IMR-90 (cell line): ENCODE data around the gene IGLL5. TPM values are rescaled to one million over a fixed set of nuclear protein-coding genes. Genes with fewer than 3 reads are reported as not detected.
"Not testable (repeated sequence)": the region's sequence is repeated elsewhere in the genome, so short reads cannot be mapped to it uniquely, and the experiment has no call there.

Source experiments
- ATAC-seq: fragments of 200-7000 bp; cut with Tn5 transposase; 2 replicates; pipeline ENCODE4 v1.9.1; 2020; ENCODE audit warnings: low read depth, mild to moderate bottlenecking, moderate library complexity
- BruUV-seq: library from RNA; stranded (reverse); fragments of 400-500 nt; replicated peaks from 2 replicates; lab custom pipeline; 2021; lab: Mats Ljungman, UMichigan
- CTCF ChIA-PET: fragments of 300-600 bp; formaldehyde crosslinking; extraction: SDS; loops from one replicate; lab custom pipeline; 2021; ENCODE audit warnings: antibody characterized with exemption; lab: Yijun Ruan, JAX
- POLR2A ChIA-PET: fragments of 300-600 bp; sonication (Branson Sonifier 250); formaldehyde crosslinking; loops from one replicate; lab custom pipeline; 2022; ENCODE audit warnings: antibody characterized with exemption; ENCODE audit not compliant: unreplicated experiment; lab: Charles Lee
- DNase-seq: peaks from one replicate; pipeline ENCODE4 v3.0.0; 2013
- H2AFZ ChIP-seq: replicated peaks from 2 replicates; pipeline ENCODE3; 2013; ENCODE audit warnings: low read length, mild to moderate bottlenecking; ENCODE audit not compliant: poor library complexity
- H2AK5ac ChIP-seq: 2 replicates; pipeline ENCODE4 v1.6.1; 2013; ENCODE audit warnings: low read depth, low read length, inconsistent platforms
- H2AK9ac ChIP-seq: replicated peaks from 2 replicates; pipeline ENCODE3; 2013; ENCODE audit warnings: mild to moderate bottlenecking, low read depth, low read length, moderate library complexity; ENCODE audit not compliant: poor library complexity
- H2BK120ac ChIP-seq: 2 replicates; pipeline ENCODE4 v1.6.1; 2013; ENCODE audit warnings: low read depth, low read length, inconsistent platforms
- H2BK15ac ChIP-seq: 3 replicates; pipeline ENCODE4 v1.6.1; 2013; ENCODE audit warnings: low read depth, low read length, inconsistent platforms
- H2BK20ac ChIP-seq: 2 replicates; pipeline ENCODE4 v1.6.1; 2013; ENCODE audit warnings: low read depth, mild to moderate bottlenecking, inconsistent platforms, low read length, moderate library complexity
- H2BK5ac ChIP-seq: 2 replicates; pipeline ENCODE4 v1.6.1; 2013; ENCODE audit warnings: mild to moderate bottlenecking, low read depth, low read length, inconsistent platforms; ENCODE audit not compliant: poor library complexity, severe bottlenecking
- H3K14ac ChIP-seq: replicated peaks from 2 replicates; pipeline ENCODE4 v1.6.1; 2013; ENCODE audit warnings: low read depth, low read length, inconsistent platforms
- H3K18ac ChIP-seq: 2 replicates; pipeline ENCODE4 v1.6.1; 2013; ENCODE audit warnings: low read depth, low read length, control low read depth
- H3K23ac ChIP-seq: 2 replicates; pipeline ENCODE4 v1.6.1; 2013; ENCODE audit warnings: low read depth, low read length, inconsistent platforms
- H3K27ac ChIP-seq: 2 replicates; pipeline ENCODE4 v1.5.1; 2013; ENCODE audit warnings: mild to moderate bottlenecking, control low read depth, low read length; ENCODE audit not compliant: insufficient read depth
- H3K27me3 ChIP-seq: 2 replicates; pipeline ENCODE4 v1.6.1; 2013; ENCODE audit warnings: low read length; ENCODE audit not compliant: control insufficient read depth, insufficient read depth
- H3K36me3 ChIP-seq: 2 replicates; pipeline ENCODE4 v1.6.1; 2013; ENCODE audit warnings: low read length, mixed read lengths; ENCODE audit not compliant: control insufficient read depth, insufficient read depth
- H3K4ac ChIP-seq: 2 replicates; pipeline ENCODE4 v1.6.1; 2013; ENCODE audit warnings: low read depth, low read length, inconsistent platforms
- H3K4me1 ChIP-seq: 2 replicates; pipeline ENCODE4 v1.6.1; 2013; ENCODE audit warnings: low read length, mixed read lengths; ENCODE audit not compliant: control insufficient read depth, insufficient read depth
- H3K4me2 ChIP-seq: 2 replicates; pipeline ENCODE4 v1.6.1; 2013; ENCODE audit warnings: low read depth, mild to moderate bottlenecking, control low read depth, low read length, moderate library complexity
- H3K4me3 ChIP-seq: 2 replicates; pipeline ENCODE4 v1.5.1; 2013; ENCODE audit warnings: low read depth, mild to moderate bottlenecking, control low read depth, low read length, moderate library complexity; ENCODE audit not compliant: insufficient read depth
- H3K56ac ChIP-seq: 2 replicates; pipeline ENCODE4 v1.6.1; 2013; ENCODE audit warnings: low read length, inconsistent platforms; ENCODE audit not compliant: insufficient read depth; ENCODE audit errors: extremely low read depth
- H3K79me1 ChIP-seq, 2 experiments: 2 replicates each; pipeline ENCODE4 v1.6.1; 2013; ENCODE audit warnings: low read length in 2 of 2, inconsistent platforms in 1 of 2, low read depth in 1 of 2
- H3K9ac ChIP-seq: 2 replicates; pipeline ENCODE4 v1.6.1; 2013; ENCODE audit warnings: low read depth, low read length, control low read depth
- H3K9me1 ChIP-seq: 2 replicates; pipeline ENCODE4 v1.6.1; 2013; ENCODE audit warnings: low read length, inconsistent platforms; ENCODE audit not compliant: insufficient read depth
- H3K9me3 ChIP-seq: 2 replicates; pipeline ENCODE4 v1.6.1; 2013; ENCODE audit warnings: low read length; ENCODE audit not compliant: control insufficient read depth, insufficient read depth
- H4K20me1 ChIP-seq: 2 replicates; pipeline ENCODE4 v1.6.1; 2013; ENCODE audit warnings: low read length, inconsistent platforms; ENCODE audit not compliant: insufficient read depth
- H4K5ac ChIP-seq: 2 replicates; pipeline ENCODE4 v1.6.1; 2013; ENCODE audit warnings: mild to moderate bottlenecking, low read depth, low read length, control low read depth
- H4K8ac ChIP-seq, 2 experiments: 2 replicates each; pipeline ENCODE4 v1.6.1; 2013; ENCODE audit warnings: low read depth in 2 of 2, low read length in 2 of 2, control low read depth in 1 of 2, inconsistent platforms in 1 of 2
- H4K91ac ChIP-seq: 2 replicates; pipeline ENCODE4 v1.6.1; 2013; ENCODE audit warnings: low read depth, low read length, inconsistent platforms; ENCODE audit not compliant: insufficient read depth
- WGBS, 2 experiments: methylation state at CpG; one replicate each; pipeline versions ENCODE4 v1.1.5 to v1.1.7; 2013; ENCODE audit warnings: missing lambda C conversion rate in 2 of 2; ENCODE audit not compliant: insufficient read length in 1 of 2; ENCODE audit errors: extremely low coverage in 2 of 2; 5-methylcytosine and 5-hydroxymethylcytosine counted together
- dilution Hi-C: fragments of 300-500 bp; cut with HindIII; formaldehyde crosslinking; loops from one replicate; pipeline ENCODE4 v1.14.3; 2018; ENCODE audit warnings: low sequenced_read_pairs; ENCODE audit not compliant: unreplicated experiment
- in situ Hi-C: fragments of 300-500 bp; cut with MboI; formaldehyde crosslinking; loops from 3 replicates; pipeline ENCODE4 v1.14.3; 2019; ENCODE audit warnings: low sequenced_read_pairs, inconsistent platforms, mixed read lengths
- intact Hi-C: fragments of 100-400 bp; cut with micrococcal nuclease; formaldehyde crosslinking; loops from 2 replicates; pipeline ENCODE4 v1.10.0; 2022
- polyA plus RNA-seq, 3 experiments: library from polyadenylated mRNA; depleted of rRNA; stranded (reverse); fragments of >200 nt; gene quantifications; 2 replicates each; pipeline ENCODE4 v1.2.3, GENCODE V29; 2012; ENCODE audit warnings: low replicate concordance in 1 of 3
- total RNA-seq: library from RNA; depleted of rRNA; stranded (reverse); fragments of >200 nt; gene quantifications from 2 replicates; pipeline ENCODE4 v1.2.3, GENCODE V29; 2012

Gene IGLL5
- total and polyA plus RNA-seq, 2 of the 4 experiments (the other 2 are of a cell fraction) = not detected

- CTCF ChIA-PET, H3K9me3 ChIP-seq, H3K4me2 ChIP-seq, in situ Hi-C loops, ATAC-seq, H4K91ac ChIP-seq, H2BK120ac ChIP-seq, H3K23ac ChIP-seq, dilution Hi-C loops, H3K4me1 ChIP-seq, POLR2A ChIA-PET, H3K79me1 ChIP-seq, H3K4ac ChIP-seq, H2BK5ac ChIP-seq, H3K4me3 ChIP-seq, H2AFZ ChIP-seq, H3K9me1 ChIP-seq, H3K14ac ChIP-seq, H2AK5ac ChIP-seq, H3K56ac ChIP-seq, H2BK15ac ChIP-seq, intact Hi-C loops, H4K5ac ChIP-seq, H3K27ac ChIP-seq, H4K20me1 ChIP-seq, BruUV-seq, H3K9ac ChIP-seq, DNase-seq, H3K36me3 ChIP-seq, H4K8ac ChIP-seq, H3K18ac ChIP-seq, H2BK20ac ChIP-seq, H2AK9ac ChIP-seq: not testable (repeated sequence)
- peaks cover 18% of the 10 kb centered on the region for H3K27me3 ChIP-seq
- no CpG with 5 or more reads among the region's 5 CpGs for WGBS, 2 experiments
These were observed 17.1 kb downstream of the IGLL5 start for GRCh38 chr22:22904736-22905135.

GRCh38 chr22:22906391-22906790, 18.8 kb downstream of the IGLL5 start:
- H3K4ac ChIP-seq, H4K8ac ChIP-seq, BruUV-seq, H2BK120ac ChIP-seq, in situ Hi-C loops, H3K23ac ChIP-seq, H3K18ac ChIP-seq, H3K27ac ChIP-seq, H3K56ac ChIP-seq, H2AFZ ChIP-seq, H3K36me3 ChIP-seq, H2AK9ac ChIP-seq, H3K79me1 ChIP-seq, H2AK5ac ChIP-seq, H3K9me1 ChIP-seq, DNase-seq, POLR2A ChIA-PET, H2BK15ac ChIP-seq, H3K4me2 ChIP-seq, dilution Hi-C loops, H4K5ac ChIP-seq, CTCF ChIA-PET, H3K4me1 ChIP-seq, H4K91ac ChIP-seq, H3K4me3 ChIP-seq, H4K20me1 ChIP-seq, H2BK5ac ChIP-seq, H3K9me3 ChIP-seq, intact Hi-C loops, H3K9ac ChIP-seq, ATAC-seq, H2BK20ac ChIP-seq, H3K14ac ChIP-seq: not testable (repeated sequence)
- WGBS, 2 experiments = no CpG with 5 or more reads among the region's 10 CpGs
- H3K27me3 ChIP-seq = peaks cover 18% of the 10 kb centered on the region
